ENCODE measurements around the gene EPC2.

EPC2 gene

GRCh38 chr2:148718039-148718438, 73.5 kb downstream of the EPC2 start:
- Histone ChIP-seq H3K27me3 (ENCODE audit: insufficient read depth, poor library complexity, severe bottlenecking) (no peaks in the 10 kb centered on the region), H3K4me3 (replicated peaks; ENCODE audit: insufficient read depth, low read length) (no peak overlapping the region), H3K27ac (replicated peaks) (no peak overlapping the region)
- no peak for DNase-seq (ENCODE audit: low read depth in 1 of 2, low spot score in 1 of 2)
- no peak for TF ChIP-seq SPI1 (IDR thresholded peaks at IDR 0.05; ENCODE audit: borderline replicate concordance, low read depth)
- no peak for TF ChIP-seq GABPA (IDR thresholded peaks at IDR 0.05; ENCODE audit: low read depth)
- no peak for TF ChIP-seq POLR2AphosphoS5 (IDR thresholded peaks at IDR 0.05; ENCODE audit: low read depth)
- TF ChIP-seq, protein P1, sequence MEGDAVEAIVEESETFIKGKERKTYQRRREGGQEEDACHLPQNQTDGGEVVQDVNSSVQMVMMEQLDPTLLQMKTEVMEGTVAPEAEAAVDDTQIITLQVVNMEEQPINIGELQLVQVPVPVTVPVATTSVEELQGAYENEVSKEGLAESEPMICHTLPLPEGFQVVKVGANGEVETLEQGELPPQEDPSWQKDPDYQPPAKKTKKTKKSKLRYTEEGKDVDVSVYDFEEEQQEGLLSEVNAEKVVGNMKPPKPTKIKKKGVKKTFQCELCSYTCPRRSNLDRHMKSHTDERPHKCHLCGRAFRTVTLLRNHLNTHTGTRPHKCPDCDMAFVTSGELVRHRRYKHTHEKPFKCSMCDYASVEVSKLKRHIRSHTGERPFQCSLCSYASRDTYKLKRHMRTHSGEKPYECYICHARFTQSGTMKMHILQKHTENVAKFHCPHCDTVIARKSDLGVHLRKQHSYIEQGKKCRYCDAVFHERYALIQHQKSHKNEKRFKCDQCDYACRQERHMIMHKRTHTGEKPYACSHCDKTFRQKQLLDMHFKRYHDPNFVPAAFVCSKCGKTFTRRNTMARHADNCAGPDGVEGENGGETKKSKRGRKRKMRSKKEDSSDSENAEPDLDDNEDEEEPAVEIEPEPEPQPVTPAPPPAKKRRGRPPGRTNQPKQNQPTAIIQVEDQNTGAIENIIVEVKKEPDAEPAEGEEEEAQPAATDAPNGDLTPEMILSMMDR (IDR thresholded peaks at IDR 0.05; ENCODE audit: insufficient read depth, low read length) = no peak

DNA sequence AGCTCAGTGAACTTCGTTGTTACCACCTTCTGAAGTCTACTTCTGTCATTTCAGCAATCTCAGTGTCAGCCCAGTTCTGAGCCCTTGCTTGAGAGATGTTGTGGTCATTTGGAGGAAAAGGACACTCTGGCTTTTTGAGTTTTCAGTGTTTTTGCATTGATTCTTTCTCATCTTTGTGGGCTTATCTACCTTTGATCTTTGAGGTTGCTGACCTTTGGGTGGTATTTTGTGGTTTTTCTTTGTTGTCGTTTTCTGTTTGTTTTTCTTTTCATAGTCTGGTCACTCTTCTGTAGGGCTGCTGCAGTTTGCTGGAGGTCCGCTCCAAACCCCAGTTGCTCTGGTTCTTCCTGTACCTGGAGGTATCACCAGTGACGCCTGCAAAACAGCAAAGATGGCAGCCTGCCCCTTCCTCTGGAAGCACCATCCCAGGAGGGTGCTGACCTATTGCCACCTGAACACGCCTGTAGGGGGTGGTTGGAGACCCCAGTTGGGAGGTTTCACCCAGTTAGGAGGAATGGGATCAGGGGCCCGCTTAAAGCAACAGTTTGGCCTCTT, 74.7 kb downstream of the EPC2 start:
- no peak for DNase-seq (ENCODE audit: low read depth in 1 of 2, low spot score in 1 of 2)
- no peak overlapping the region for H3K27ac ChIP-seq (replicated peaks)

DNA sequence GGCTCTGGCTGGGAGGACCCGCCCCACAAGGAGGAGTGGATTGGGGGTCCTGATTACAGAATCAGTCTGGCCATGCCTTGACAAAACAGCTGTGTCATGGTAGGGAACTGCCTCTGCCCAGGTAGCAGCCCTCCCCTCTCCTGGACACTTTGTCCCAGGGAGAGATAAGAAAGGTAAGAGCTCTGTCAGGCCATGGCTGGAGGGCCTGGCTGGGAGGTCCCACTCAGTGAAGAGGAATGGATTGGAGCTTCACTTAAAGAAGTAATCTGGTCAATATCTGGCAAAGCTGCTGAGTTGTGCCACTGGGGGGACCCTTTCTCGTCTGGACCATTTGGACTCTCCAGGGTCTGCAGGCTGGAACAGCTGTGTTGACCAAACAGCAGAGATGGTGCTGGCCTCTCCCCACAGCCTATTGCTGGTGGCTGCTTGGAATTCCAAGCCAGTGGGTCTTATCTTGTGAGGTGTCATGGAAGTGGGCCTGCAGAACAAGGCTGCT, 75.4 kb downstream of the EPC2 start:
- H3K27me3 ChIP-seq (ENCODE audit: insufficient read depth, poor library complexity, severe bottlenecking) = no peaks in the 10 kb centered on the region
- H3K27ac ChIP-seq (replicated peaks) = no peak overlapping the region
- no peak for DNase-seq (ENCODE audit: low read depth in 1 of 2, low spot score in 1 of 2)
- TF ChIP-seq, protein P1 (IDR thresholded peaks at IDR 0.05; ENCODE audit: insufficient read depth, low read length) = no peak
- TF ChIP-seq, protein P2, sequence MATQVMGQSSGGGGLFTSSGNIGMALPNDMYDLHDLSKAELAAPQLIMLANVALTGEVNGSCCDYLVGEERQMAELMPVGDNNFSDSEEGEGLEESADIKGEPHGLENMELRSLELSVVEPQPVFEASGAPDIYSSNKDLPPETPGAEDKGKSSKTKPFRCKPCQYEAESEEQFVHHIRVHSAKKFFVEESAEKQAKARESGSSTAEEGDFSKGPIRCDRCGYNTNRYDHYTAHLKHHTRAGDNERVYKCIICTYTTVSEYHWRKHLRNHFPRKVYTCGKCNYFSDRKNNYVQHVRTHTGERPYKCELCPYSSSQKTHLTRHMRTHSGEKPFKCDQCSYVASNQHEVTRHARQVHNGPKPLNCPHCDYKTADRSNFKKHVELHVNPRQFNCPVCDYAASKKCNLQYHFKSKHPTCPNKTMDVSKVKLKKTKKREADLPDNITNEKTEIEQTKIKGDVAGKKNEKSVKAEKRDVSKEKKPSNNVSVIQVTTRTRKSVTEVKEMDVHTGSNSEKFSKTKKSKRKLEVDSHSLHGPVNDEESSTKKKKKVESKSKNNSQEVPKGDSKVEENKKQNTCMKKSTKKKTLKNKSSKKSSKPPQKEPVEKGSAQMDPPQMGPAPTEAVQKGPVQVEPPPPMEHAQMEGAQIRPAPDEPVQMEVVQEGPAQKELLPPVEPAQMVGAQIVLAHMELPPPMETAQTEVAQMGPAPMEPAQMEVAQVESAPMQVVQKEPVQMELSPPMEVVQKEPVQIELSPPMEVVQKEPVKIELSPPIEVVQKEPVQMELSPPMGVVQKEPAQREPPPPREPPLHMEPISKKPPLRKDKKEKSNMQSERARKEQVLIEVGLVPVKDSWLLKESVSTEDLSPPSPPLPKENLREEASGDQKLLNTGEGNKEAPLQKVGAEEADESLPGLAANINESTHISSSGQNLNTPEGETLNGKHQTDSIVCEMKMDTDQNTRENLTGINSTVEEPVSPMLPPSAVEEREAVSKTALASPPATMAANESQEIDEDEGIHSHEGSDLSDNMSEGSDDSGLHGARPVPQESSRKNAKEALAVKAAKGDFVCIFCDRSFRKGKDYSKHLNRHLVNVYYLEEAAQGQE (IDR thresholded peaks at IDR 0.05; ENCODE audit: insufficient replicate concordance, low read depth) = no peak
- no peak for TF ChIP-seq SPI1 (IDR thresholded peaks at IDR 0.05; ENCODE audit: borderline replicate concordance, low read depth)
- no peak for TF ChIP-seq GABPA (IDR thresholded peaks at IDR 0.05; ENCODE audit: low read depth)
- no peak for TF ChIP-seq POLR2AphosphoS5 (IDR thresholded peaks at IDR 0.05; ENCODE audit: low read depth)
- no peak overlapping the region for H3K4me3 ChIP-seq (replicated peaks; ENCODE audit: insufficient read depth, low read length)

More for the DNA sequence above, 74.7 kb downstream of the EPC2 start:
- TF ChIP-seq POLR2AphosphoS5 (IDR thresholded peaks at IDR 0.05; ENCODE audit: low read depth) (no peak), GABPA (IDR thresholded peaks at IDR 0.05; ENCODE audit: low read depth) (no peak), SPI1 (IDR thresholded peaks at IDR 0.05; ENCODE audit: borderline replicate concordance, low read depth) (no peak)
- TF ChIP-seq, protein P2 (IDR thresholded peaks at IDR 0.05; ENCODE audit: insufficient replicate concordance, low read depth) = no peak
- TF ChIP-seq, protein P1 (IDR thresholded peaks at IDR 0.05; ENCODE audit: insufficient read depth, low read length) = no peak
- Histone ChIP-seq H3K4me3 (replicated peaks; ENCODE audit: insufficient read depth, low read length) (no peak overlapping the region), H3K27me3 (ENCODE audit: insufficient read depth, poor library complexity, severe bottlenecking) (no peaks in the 10 kb centered on the region)

All from HL-60 (cell line).